Activated CD8-positive, alpha-beta T cell treated with anti-CD3 and anti-CD28 coated beads for 36 hours (primary cell): ENCODE data around the gene ADGRG1. TPM values are rescaled to one million over a fixed set of nuclear protein-coding genes. Genes with fewer than 3 reads are reported as not detected.

Experiments
- ATAC-seq: fragments of 200-7000 bp; cut with Tn5 transposase; one replicate; pipeline ENCODE4 v1.10.0; 2021; ENCODE audit warnings: mild to moderate bottlenecking, moderate library complexity
- CTCF ChIA-PET: fragments of 350-600 bp; sonication (Branson Sonifier 250); formaldehyde crosslinking; loops from one replicate; lab custom pipeline; 2021; ENCODE audit warnings: antibody characterized with exemption; lab: Charles Lee
- POLR2A ChIA-PET: fragments of 350-600 bp; sonication (Branson Sonifier 250); formaldehyde crosslinking; loops from one replicate; lab custom pipeline; 2021; ENCODE audit warnings: antibody characterized with exemption; lab: Charles Lee
- DNase-seq: peaks from one replicate; pipeline ENCODE4 v3.0.0-alpha.2; 2020
- H3K27ac Mint-ChIP-seq: one replicate; pipeline ENCODE4 v1.8.0; 2021; ENCODE audit warnings: mild to moderate bottlenecking, mixed read lengths
- H3K27me3 Mint-ChIP-seq: one replicate; pipeline ENCODE4 v1.8.0; 2021; ENCODE audit warnings: mixed read lengths
- H3K36me3 Mint-ChIP-seq: one replicate; pipeline ENCODE4 v1.8.0; 2021; ENCODE audit warnings: low read depth, mixed read lengths
- H3K4me1 Mint-ChIP-seq: one replicate; pipeline ENCODE4 v1.8.0; 2021; ENCODE audit warnings: low read depth, mixed read lengths
- H3K4me3 Mint-ChIP-seq: one replicate; pipeline ENCODE4 v1.8.0; 2021; ENCODE audit warnings: mild to moderate bottlenecking, moderate library complexity, mixed read lengths
- H3K9me3 Mint-ChIP-seq: one replicate; pipeline ENCODE4 v1.8.0; 2021; ENCODE audit warnings: mixed read lengths
- CTCF ChIP-seq: fragments of 200-600 bp; IDR thresholded peaks from one replicate; pipeline ENCODE4 v1.8.0; 2022; ENCODE audit warnings: antibody characterized with exemption, mild to moderate bottlenecking
- intact Hi-C: fragments of 100-400 bp; cut with micrococcal nuclease; formaldehyde crosslinking; loops from one replicate; pipeline ENCODE4 v1.10.0; 2022
- total RNA-seq, 2 experiments: library from RNA; stranded (reverse); gene quantifications; one replicate each; pipeline ENCODE4 v1.2.3, GENCODE V29; 2021

The ADGRG1 gene
- total RNA-seq, 2 experiments from 2014 or later = 4.9 to 8.5 TPM

DNA sequence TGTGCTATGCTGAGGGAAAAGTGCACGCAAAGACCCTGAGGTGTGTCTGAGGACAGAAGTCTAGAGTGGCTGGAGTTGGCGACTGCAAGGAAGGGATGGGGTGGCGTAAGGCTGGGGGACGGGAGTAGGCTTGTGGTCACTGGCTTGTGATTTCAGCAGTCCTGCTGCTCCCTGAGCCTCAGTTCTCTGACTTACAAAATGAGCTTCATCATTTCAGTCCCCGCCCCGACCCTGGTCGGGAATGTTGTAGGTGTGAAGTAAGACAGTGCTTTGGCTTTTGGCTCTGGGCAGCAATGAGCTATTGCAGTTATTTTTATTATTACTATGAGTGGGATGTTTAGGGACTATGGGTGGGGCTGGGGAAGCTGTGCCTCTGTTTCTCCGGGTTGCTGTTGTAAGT lies 8.6 kb downstream of the ADGRG1 start:
- POLR2A ChIA-PET = interaction anchor here (1.1 to 2.0 kb wide), 3 partner anchors 9 to 15 kb away, joined by 4 to 5 read pairs (median 4); no protein-coding TSS in a partner anchor
- Mint-ChIP-seq H3K9me3 (no peaks in the 10 kb centered on the region), H3K36me3 (no peaks in the 10 kb centered on the region), H3K4me3 (no peak overlapping the region), H3K27ac (no peak overlapping the region), H3K4me1 (no peaks in the 10 kb centered on the region), H3K27me3 (no peaks in the 10 kb centered on the region)
- CTCF ChIA-PET = interaction anchor here (1.1 to 8.4 kb wide), 5 partner anchors 12 to 60 kb away, joined by 3 to 74 read pairs (median 22); no protein-coding TSS in a partner anchor
- TF ChIP-seq CTCF = no peak
- intact Hi-C loops = no loop called here
- no peak for ATAC-seq
- no peak for DNase-seq

DNA sequence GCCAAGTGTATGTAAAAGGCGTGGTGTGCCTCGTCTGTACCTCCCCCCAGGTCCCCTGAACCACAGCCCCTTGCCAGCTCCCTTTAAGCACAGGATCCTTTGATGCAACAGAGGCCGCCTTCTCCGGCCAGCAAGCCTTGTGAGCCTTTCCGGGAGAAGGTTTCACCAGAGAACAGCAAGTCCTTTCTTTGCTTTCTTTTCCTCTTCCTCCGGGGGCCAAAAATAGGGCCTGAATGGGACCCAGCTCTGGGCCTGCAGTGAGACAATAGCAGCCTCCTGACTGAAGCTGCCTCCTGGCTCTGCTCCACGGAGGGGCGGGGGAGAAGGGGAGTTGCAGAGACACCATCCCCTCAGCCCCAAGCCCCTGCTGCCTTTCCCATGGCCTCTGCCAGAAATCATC lies 9.0 kb downstream of the ADGRG1 start:
- H3K27ac Mint-ChIP-seq = no peak overlapping the region
- intact Hi-C loops = no loop called here

DNA sequence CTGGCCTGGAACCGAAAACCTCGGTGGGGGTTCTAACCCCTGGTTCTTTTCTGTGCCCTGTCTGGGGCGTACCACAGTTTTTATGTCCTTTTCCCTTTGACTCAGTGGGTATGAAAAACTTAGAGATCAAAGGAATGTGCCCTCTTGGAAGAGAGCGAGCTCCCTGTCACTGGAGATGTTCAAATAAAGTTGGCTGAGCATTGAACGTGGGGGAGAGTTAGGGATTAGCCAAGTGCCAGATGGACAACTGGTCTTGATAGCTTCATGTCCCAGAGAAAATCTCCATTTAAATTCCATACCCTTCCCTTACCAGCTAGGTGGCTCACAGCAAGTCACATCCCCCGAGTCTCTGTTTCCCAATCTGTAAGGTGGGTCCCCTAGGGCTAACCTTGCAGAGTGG lies 9.5 kb downstream of the ADGRG1 start:
- Mint-ChIP-seq H3K4me3 (no peak overlapping the region), H3K4me1 (no peaks in the 10 kb centered on the region), H3K9me3 (no peaks in the 10 kb centered on the region), H3K27ac (no peak overlapping the region), H3K36me3 (no peaks in the 10 kb centered on the region), H3K27me3 (no peaks in the 10 kb centered on the region)
- no peak for TF ChIP-seq CTCF
- ATAC-seq (no peak), DNase-seq (no peak)
- ChIA-PET CTCF (interaction anchor here (0.6 to 8.4 kb wide), 5 partner anchors 11 to 1378 kb away, joined by 3 to 74 read pairs (median 22); no protein-coding TSS in a partner anchor), POLR2A (interaction anchor here (1.0 to 1.8 kb wide), 4 partner anchors 10 to 62 kb away, joined by 3 to 10 read pairs (median 4); no protein-coding TSS in a partner anchor)
- intact Hi-C loops = no loop called here

More for the DNA sequence above, 9.0 kb downstream of the ADGRG1 start:
- Mint-ChIP-seq H3K27me3 (no peaks in the 10 kb centered on the region), H3K9me3 (no peaks in the 10 kb centered on the region), H3K4me3 (no peak overlapping the region), H3K36me3 (no peaks in the 10 kb centered on the region), H3K4me1 (no peaks in the 10 kb centered on the region)
- ATAC-seq = no peak
- TF ChIP-seq CTCF = no peak
- ChIA-PET POLR2A (interaction anchor here (1.1 to 1.8 kb wide), 3 partner anchors 10 to 16 kb away, joined by 4 to 10 read pairs (median 4); no protein-coding TSS in a partner anchor), CTCF (interaction anchor here (0.6 to 8.4 kb wide), 5 partner anchors 11 to 1378 kb away, joined by 3 to 74 read pairs (median 22); no protein-coding TSS in a partner anchor)
- DNase-seq = no peak

- intact Hi-C loops = no loop called here
- Mint-ChIP-seq H3K36me3 (no peaks in the 10 kb centered on the region), H3K4me3 (no peak overlapping the region), H3K4me1 (no peaks in the 10 kb centered on the region), H3K9me3 (no peaks in the 10 kb centered on the region), H3K27ac (no peak overlapping the region), H3K27me3 (no peaks in the 10 kb centered on the region)
- CTCF ChIA-PET = interaction anchor here (2.4 to 8.4 kb wide), 4 partner anchors 10 to 62 kb away, joined by 8 to 74 read pairs (median 23); no protein-coding TSS in a partner anchor
- no peak for TF ChIP-seq CTCF
- DNase-seq (no peak), ATAC-seq (no peak)
- POLR2A ChIA-PET = interaction anchor here (1.0 to 1.8 kb wide), 3 partner anchors 10 to 63 kb away, joined by 3 to 10 read pairs (median 4); no protein-coding TSS in a partner anchor
Measured at GRCh38 chr16:57638381-57638780, 10.0 kb downstream of the ADGRG1 start.
